CD4-positive, alpha-beta T cell treated with Interleukin-1 beta for 1 hour (primary cell): ENCODE measurements around the gene LRP5.
A peak's percentile ranks its signal among the peaks of the same experiment; 100 is the strongest.
"Not testable (repeated sequence)": the region's sequence is repeated elsewhere in the genome, so short reads cannot be mapped to it uniquely, and the experiment has no call there.

Experiments used
- DNase-seq, 2 donors: peaks; one replicate each; pipeline ENCODE4 v3.0.0-alpha.2; 2020 to 2022

LRP5 gene

DNA sequence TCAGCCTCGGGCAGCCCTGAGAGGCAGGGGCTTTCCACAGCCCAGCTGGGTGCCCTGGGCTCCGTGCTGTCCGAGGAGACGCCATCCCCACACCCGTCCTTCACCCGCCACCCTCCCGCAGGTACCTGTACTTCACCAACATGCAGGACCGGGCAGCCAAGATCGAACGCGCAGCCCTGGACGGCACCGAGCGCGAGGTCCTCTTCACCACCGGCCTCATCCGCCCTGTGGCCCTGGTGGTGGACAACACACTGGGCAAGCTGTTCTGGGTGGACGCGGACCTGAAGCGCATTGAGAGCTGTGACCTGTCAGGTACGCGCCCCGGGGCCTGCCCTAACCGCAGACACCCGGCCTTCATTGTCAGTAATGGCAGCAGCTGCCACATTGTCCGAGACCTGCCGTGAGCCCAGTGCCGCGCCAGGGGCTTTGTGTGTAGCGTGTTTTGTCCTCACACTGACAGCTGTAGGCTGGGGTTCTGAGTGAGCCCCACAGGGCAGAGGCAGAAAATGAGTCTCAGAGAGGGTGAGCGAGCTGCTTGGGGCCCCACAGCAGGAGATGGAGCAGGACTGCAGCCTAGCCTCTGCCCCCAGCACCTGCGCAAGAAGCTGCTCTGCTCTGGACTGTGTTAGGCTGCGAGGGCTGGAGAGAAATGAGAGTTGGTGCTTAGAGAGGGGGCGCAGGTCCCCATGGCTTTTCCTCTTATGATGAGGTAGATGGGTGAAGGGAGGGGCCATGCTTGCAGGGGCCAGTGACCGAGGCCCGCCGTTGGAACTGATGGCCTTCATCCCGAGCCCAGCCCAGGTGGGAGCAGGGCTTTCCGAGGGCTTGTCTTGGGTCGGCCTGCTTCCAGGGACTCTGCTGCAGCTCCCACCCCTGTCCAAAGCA lies 112.8 kb downstream of the LRP5 start:
- DNase-seq = no peak

DNA sequence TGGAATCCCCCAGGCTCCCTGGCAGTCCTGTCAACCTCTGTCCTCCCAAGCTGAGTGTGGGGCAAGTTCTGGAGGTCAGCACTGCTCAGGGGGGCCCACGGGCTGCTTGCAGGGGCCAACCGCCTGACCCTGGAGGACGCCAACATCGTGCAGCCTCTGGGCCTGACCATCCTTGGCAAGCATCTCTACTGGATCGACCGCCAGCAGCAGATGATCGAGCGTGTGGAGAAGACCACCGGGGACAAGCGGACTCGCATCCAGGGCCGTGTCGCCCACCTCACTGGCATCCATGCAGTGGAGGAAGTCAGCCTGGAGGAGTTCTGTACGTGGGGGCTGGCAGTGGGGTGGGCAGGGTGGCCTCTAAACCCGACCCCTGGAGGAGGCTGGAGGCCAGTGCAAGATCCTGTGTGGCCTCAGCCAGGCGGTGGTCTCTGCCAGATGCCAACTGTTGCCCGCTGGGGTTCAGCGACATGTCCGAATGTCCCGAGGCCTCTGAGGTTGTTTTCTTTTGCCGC lies 113.5 kb downstream of the LRP5 start:
- DNase-seq = no peak

DNA sequence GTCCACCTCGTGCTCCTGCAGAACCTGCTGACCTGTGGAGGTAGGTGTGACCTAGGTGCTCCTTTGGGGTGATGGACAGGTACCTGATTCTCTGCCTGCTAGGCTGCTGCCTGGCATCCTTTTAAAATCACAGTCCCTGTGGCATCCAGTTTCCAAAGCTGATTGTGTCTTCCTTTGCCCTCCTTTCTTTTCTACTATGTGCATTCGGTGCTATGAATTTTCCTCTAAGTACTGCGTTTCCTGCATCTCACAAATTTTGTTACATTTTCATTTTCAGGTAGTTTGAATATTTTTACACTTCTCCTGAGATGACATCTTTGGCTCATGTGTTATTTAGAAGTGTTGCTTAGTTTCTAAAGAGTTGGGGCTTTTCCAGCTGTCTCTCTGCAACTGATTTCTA lies 117.3 kb downstream of the LRP5 start:
- DNase-seq = no peak

DNA sequence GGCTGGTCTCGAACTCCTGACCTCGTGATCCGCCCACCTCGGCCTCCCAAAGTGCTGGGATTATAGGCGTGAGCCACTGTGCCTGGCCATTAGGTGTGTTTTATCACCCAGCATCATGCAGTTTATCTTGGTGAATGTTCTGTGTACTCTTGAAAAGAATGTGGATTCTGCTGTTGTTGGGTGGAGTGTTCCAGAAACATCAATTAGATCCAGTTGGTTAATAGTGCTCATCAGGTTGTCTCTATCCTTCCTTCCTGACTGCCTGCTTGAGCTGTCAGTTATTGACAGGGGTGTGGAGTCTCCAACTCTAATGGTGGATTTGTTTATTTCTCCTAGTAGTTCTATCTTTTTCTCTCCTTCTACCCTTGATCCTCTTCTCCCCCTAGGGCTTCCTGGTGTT lies 118.0 kb downstream of the LRP5 start:
- no peak for DNase-seq

DNA sequence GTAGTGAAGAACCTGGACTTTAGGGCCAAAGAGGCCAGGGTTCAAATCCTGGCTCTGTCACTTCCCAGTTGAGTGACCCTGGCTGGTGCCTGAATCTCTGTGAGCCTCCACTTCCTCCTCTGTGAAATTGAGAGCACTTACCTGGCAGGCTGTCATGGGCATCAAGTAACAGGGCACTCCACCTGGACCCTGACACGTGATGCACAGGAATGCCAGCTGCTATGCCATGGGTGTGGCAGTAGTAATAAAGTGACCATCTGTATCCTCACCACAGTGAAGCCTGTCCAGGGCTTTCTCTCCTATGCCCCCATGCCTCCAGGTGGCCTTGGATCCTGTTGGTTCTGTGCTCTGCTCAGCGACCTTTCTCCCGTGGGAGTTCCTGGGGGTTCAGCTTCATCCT lies 118.4 kb downstream of the LRP5 start:
- DNase-seq = no peak

DNA sequence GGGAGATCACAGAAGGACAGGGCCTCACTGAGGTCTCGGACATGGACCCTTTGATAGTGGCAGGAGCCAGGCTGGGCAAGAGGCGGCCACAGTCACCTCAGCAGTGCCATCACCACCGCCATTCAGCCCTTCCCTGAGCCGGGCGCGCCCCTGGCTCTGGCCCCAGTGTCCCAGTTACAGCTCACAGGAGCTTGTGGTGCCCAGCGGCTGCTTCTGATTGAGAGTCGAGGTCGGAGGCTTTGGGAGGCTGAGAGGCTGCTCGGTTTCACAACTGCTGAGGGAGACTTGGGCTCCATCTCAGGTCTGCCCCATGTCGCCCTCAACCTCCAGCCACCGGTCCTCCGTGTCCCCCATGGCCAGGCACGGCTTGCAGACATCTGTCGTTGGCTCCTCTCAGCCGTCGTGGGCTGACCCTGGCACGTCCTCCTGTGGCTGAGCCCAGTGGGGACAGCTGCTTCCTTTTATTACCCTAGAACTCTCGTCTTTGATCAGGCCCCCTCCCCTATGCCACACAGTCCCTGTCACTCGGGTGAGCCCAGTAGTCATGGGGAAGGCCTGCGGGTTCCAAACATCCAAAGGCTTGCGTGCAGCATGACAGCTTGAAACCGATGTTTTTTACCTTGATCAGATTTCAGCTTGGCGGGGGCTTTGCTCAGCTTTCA lies 119.7 kb downstream of the LRP5 start:
- no peak for DNase-seq

DNA sequence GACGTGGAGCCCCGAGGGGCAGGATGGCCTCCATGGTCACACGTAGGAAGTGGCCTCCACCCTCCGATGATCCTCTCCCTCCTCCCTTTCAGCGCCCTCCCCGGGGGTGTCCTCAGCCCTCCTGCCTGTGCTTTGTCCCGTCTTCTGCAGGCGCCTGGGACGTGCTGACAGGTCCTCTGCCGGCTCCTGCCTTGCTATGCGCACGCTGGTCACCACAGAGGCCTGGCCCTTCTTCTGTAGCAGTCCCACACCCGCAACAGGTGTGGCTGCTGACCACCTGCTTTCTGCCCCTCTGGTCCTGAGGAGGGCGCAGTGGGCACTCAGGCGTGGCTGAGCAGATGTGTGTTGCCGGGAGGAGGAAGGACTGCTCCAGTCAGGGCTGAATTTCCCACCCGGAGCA lies 120.5 kb downstream of the LRP5 start:
- no peak for DNase-seq

DNA sequence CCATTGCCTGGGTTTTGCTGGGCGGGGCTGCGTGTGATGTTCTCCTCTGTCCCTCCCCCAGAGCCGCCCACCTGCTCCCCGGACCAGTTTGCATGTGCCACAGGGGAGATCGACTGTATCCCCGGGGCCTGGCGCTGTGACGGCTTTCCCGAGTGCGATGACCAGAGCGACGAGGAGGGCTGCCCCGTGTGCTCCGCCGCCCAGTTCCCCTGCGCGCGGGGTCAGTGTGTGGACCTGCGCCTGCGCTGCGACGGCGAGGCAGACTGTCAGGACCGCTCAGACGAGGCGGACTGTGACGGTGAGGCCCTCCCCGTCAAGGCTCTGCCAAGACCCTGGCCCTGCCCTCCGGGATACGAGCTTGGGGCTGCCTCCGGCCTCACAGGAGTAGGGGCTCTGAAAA lies 121.2 kb downstream of the LRP5 start:
- no peak for DNase-seq

DNA sequence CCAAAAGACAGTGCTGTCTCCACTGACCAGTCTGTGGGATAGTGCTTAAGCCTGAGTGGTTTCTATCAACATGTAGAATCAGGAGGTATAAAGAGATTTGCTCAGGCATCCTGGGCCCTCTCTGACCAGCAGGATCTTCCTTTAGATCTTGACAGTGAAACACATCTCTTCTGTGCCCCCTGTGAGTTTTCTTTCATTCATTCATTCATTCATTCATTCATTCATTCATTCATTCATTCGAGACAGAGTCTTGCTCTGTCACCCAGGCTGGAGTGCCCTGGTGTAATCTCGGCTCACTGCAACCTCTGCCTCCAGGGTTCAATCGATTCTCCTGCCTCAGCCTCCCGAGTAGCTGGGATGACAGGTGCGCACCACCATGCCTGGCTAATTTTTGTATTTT lies 121.8 kb downstream of the LRP5 start:
- not testable (repeated sequence) for DNase-seq

DNA sequence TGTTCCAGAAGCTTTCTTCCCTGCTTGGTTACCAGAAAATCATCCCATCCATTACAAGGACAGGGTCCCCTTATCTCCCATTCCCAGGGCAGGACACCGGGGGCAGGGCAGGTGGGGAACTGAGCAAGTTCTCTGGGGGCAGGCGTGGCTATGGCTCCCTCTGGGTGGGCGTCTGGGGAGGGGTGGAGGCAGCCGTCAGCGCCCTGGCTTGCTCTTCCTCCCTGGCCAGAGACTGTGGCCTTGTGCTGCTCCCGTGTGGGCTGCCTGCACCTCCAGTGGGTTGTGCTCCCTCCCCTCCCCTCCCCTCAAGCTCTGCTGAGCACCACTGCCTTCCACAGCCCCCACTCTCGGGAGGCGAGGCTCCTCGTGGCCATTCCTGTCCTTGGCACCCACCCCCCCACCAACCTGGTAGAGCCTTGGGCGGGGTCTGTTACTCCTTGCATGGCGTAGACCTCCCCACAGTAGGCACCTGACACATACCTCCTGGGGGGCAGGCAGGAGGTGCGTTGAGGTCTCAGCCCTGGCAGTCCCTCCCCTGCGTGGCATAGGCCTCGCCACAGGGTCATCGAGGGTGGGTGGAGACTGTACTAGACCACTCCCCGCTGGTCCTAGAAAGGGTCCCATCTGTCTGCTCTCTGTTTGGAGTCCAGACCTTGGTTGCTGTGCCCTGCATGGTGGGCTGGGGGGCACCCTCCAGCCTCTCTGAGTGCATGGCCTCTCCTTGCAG lies 123.9 kb downstream of the LRP5 start:
- DNase-seq = no peak

DNA sequence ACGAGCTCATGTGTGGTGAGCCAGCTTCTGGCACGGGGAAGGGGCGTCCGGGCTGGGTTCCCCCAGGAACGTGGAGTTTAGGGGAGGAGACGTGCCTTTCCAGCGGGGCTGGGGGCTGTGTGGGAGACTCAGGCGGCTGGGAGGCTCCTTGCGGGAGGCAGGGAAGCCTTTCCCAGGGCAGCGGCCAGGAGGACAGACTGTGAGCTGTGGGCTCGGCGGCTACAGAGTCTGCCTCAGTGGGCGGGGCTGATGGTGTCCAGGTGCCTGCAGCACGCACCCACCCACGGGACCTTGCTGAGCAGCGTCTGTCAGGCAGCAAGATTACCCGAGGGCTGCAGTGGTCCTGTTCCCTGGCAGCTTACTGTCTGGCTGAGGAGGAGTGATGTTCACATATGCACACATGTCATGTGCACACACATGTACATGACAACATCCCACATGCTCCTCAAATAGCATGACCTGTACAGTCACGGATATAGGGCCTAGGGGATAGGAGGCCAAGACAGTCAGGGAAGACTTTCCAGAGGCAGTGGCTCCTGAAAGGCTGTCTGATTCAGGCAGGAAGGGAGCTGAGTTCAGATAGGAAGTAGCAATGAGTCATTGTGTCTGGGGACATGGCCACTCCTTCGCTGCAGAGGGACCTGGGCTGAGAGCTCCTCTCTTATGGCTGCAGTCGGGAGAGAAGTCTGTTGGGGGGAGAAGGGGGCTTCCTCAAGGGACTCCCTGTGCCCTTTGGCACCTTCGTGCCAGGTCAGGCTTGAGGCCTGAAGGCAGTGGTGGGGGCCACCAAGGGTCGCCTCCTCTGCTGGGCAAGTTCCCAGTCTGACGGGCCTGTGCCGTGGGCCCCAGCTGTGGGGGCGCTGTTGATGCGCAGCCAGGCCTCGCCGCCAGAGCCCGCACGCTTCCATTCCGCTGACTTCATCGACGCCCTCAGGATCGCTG lies 124.9 kb downstream of the LRP5 start:
- DNase-seq = peak in 1 of 2 donors; percentile 29

DNA sequence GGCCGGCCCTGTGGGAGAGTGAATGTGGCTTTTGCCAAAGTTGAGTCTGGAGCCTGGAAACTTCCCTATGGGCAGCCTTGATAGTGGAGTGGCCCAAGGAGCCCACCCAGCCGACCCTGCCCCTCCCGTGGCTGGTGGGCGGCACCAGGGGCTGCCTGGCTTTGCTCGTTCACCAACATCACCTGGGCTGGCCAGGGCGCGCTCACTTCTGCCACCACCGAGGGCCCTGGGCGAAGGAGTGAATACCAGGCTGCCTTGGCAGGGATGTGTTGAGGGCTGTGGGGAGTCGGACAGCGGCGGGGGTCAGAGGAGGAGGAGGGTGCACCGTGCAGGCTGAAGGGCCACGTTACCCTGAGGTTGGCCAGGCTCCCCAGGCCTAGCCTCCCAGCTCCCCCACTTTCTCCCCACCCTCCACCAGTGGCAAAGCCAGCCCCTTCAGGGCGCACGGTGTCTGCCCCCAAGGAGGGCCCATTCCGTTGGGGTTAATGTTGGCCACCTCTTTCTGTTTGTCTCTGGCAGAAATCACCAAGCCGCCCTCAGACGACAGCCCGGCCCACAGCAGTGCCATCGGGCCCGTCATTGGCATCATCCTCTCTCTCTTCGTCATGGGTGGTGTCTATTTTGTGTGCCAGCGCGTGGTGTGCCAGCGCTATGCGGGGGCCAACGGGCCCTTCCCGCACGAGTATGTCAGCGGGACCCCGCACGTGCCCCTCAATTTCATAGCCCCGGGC lies 125.7 kb downstream of the LRP5 start:
- no peak for DNase-seq

DNA sequence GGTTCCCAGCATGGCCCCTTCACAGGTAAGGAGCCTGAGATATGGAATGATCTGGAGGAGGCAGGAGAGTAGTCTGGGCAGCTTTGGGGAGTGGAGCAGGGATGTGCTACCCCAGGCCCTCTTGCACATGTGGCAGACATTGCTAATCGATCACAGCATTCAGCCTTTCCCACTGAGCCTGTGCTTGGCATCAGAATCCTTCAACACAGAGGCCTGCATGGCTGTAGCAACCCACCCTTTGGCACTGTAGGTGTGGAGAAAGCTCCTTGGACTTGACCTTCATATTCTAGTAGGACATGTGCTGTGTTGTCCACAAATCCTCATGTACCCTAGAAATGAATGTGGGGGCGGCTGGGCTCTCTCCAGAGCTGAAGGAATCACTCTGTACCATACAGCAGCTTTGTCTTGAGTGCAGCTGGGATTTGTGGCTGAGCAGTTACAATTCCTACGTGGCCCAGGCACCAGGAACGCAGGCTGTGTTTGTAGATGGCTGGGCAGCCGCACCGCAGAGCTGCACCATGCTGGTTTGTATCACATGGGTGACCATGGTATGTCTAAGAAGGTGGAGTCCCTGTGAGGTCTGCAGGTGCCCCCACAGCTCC lies 126.4 kb downstream of the LRP5 start:
- DNase-seq = no peak

DNA sequence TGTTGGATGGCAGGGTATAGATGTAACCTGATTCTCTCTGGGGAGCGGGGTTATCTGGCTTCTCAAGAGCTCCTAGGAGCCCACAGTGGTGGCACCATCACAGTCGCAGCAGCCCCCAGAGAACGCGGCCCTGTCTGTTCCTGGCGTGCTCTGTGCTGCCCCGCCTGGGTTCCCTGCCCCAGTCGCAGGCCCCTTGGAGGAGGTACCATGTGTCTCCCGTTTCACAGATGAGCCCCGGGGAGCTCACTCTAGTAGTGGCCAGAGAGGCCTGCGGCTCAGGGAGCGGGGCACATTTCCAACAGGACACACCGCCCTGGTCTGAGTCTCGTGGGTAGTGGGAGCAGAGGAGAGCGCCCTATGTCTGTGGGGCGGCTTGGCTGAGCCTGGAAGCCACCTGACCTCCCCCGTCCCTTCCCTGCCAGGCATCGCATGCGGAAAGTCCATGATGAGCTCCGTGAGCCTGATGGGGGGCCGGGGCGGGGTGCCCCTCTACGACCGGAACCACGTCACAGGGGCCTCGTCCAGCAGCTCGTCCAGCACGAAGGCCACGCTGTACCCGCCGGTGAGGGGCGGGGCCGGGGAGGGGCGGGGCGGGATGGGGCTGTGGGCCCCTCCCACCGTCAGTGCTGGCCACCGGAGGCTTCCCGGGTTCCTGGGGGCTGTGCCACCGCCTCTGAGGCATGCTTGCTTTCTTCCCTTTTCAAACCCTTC lies 127.1 kb downstream of the LRP5 start:
- DNase-seq = no peak

DNA sequence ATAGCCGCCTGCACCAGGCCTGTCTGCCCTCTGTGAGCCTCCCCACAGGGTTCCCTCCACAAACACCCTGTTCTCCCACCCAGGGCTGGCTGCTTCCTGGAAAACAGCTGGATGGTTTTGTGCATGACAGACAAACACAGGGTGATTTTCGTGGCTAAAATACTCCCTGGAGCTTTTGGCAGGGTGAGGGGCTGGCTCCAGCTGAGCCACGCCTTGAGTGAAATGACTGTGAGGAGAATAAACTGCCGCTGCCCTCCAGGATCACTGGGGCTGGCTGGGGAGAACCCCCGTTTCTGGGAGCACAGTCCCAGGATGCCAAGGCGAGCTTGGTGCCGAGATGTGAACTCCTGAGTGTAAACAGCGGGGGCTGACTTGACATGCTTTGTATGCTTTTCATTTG lies 127.8 kb downstream of the LRP5 start:
- DNase-seq = no peak

DNA sequence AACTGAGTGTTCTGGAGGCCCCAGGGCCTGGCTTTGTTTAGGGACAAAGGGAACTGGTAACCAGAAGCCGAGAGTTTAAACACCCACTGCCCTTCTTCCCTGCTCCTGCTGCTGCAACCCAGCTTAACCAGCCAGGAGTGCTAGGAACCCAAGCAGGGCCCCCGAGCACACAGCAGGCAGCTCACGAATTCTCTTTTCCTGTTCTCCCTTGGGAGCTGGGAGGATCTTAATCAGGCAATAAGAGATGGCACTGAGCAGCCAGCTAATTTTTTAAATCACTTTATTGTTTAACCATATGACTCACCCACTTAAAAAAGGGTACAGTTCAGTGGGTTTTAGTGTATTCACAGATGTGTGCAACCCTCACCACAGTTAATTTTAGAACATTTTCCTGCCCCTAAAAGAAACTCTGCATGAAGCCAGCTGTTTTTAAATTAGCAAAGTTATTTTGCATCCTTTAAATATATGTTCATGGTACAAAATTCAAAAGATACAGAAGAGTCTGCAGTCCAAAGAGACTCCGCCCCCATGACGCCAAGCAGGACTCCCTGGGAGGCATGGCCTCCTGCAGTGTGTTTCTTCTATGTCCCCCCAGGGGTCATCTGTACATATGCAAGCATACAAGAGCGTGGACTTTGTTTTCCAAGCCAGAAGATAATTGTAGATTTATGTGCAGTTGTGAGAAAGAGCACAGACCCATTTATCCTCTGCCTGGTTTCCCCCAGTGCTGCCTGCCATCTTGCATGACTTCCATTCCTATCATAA lies 129.3 kb downstream of the LRP5 start:
- no peak for DNase-seq

DNA sequence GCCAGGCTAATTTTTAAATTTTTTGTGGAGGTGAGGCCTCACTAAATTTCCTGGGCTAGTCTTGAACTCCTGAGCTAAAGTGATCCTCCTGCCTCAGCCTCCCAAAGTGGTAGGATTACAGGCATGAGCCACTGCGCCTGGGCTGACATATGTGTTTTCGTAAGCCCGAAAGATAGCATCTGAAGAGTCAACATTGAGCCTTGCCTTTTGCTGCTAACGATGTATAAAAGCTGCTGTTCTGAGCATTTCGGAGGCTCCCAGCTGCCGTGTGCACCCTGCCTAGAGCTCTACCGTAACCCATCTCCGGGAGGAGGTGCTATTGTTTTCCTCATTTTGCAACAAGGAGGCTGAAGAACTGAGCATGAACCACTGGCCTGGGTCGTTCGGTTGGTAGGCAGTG lies 130.0 kb downstream of the LRP5 start:
- no peak for DNase-seq

DNA sequence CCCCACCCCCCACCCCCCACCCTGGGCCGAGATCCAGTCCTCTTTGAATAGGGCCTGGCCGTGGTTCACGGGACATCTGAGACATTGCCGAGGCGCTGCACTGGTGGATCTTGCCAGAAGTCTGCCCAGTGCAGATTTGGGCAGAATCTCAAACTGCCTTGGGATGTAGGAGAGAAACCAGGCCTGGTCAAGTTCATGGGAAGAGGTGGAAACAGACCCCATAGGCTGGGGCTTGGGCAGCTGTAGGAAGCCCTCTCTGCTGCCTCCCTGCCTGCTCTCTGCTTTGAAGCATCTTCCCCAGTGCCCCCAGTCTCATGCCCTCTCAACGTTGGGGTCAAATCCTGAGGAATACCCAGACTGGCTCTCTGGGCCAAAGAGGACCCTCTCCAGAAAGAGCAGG lies 132.2 kb downstream of the LRP5 start:
- DNase-seq = no peak

DNA sequence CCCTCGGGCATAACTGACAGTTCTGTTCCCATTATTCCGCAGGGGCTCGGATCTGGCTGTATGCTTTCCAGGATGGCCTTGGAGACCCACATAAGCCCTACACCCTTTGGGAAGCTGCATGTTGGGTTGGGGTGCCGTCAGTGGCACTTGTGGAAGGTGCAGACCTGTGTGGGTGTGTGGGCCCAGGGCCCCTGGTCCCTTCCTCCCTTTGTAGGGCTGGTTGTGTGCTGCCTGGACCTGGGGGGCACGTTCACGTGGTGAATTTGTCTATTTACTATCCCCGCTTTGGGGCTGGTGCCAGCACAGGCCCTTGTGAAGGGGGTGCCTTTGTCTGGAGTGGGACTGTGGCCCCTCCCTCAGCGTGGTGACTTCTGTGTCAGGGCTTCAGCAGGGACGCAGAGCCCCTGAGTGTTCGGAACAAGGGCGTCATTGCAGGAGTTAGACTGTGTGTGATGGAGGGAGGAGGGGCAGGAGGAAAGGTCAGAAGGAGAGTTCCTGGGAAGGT lies 133.2 kb downstream of the LRP5 start:
- no peak for DNase-seq
